H1 (cell line): ENCODE results near the gene LLGL2. TPM values are rescaled to one million over a fixed set of nuclear protein-coding genes. Genes with fewer than 3 reads are reported as not detected.
A peak's percentile ranks its signal among the peaks of the same experiment; 100 is the strongest.

ENCODE experiments used
- CTCF ChIA-PET: fragments of 300-600 bp; sonication (Branson Sonifier 250); formaldehyde crosslinking; loops from one replicate; lab custom pipeline; 2021; ENCODE audit not compliant: partially characterized antibody; lab: Charles Lee
- POLR2A ChIA-PET: fragments of 300-600 bp; sonication (Branson Sonifier 250); formaldehyde crosslinking; loops from one replicate; lab custom pipeline; 2021; ENCODE audit warnings: inconsistent platforms; ENCODE audit not compliant: partially characterized antibody; lab: Charles Lee
- DNase-seq, 2 experiments: peaks; one replicate each; pipeline versions ENCODE4 v3.0.0 to v3.0.0-alpha.2; 2010 to 2022; ENCODE audit warnings: low spot score in 2 of 2, low read depth in 1 of 2, mixed read lengths in 1 of 2
- FAIRE-seq: peaks from 2 replicates; lab custom pipeline; 2011; peaks lifted over from hg19 to GRCh38; lab: Jason Lieb, UNC
- H2AFZ ChIP-seq: 2 replicates; pipeline ENCODE4 v1.8.1; 2012; ENCODE audit warnings: low read length, inconsistent platforms
- H2AK5ac ChIP-seq: 2 replicates; pipeline ENCODE4 v1.6.1; 2013; ENCODE audit warnings: low read depth, low read length
- H2BK120ac ChIP-seq: replicated peaks from 2 replicates; pipeline ENCODE3; 2013; ENCODE audit warnings: low read depth, low read length, inconsistent platforms
- H2BK12ac ChIP-seq: 2 replicates; pipeline ENCODE4 v1.6.1; 2013; ENCODE audit warnings: low read depth, low read length
- H2BK15ac ChIP-seq: 2 replicates; pipeline ENCODE4 v1.6.1; 2013; ENCODE audit warnings: low read length
- H2BK20ac ChIP-seq: 2 replicates; pipeline ENCODE4 v1.6.1; 2013; ENCODE audit warnings: low read length
- H2BK5ac ChIP-seq: 2 replicates; pipeline ENCODE4 v1.6.1; 2013; ENCODE audit warnings: low read depth, low read length
- H3K14ac ChIP-seq: 2 replicates; pipeline ENCODE4 v1.6.1; 2013; ENCODE audit warnings: inconsistent platforms; ENCODE audit not compliant: insufficient read length
- H3K18ac ChIP-seq: 2 replicates; pipeline ENCODE4 v1.6.1; 2013; ENCODE audit warnings: low read length; ENCODE audit errors: extremely low read depth
- H3K23ac ChIP-seq: 2 replicates; pipeline ENCODE4 v1.6.1; 2013; ENCODE audit warnings: inconsistent platforms; ENCODE audit not compliant: insufficient read length
- H3K23me2 ChIP-seq: 2 replicates; pipeline ENCODE4 v1.6.1; 2013; ENCODE audit warnings: low read depth, low read length
- H3K27ac ChIP-seq: 2 replicates; pipeline ENCODE4 v1.6.1; 2011; ENCODE audit warnings: low read depth, low read length, inconsistent platforms
- H3K27me3 ChIP-seq, 4 experiments: replicated peaks in 1 of 4; 1 replicate in 1 of 4; 2 replicates in 3 of 4; pipeline versions ENCODE4 v1.6.1 to v1.8.1; 2011 to 2013; ENCODE audit warnings: low read length in 3 of 4, mild to moderate bottlenecking in 3 of 4, inconsistent platforms in 2 of 4, mixed read lengths in 2 of 4, moderate library complexity in 1 of 4; ENCODE audit not compliant: control insufficient read depth in 3 of 4, insufficient read depth in 3 of 4; ENCODE audit errors: extremely low read depth in 1 of 4
- H3K36me3 ChIP-seq, 4 experiments: 2 replicates each; pipeline versions ENCODE4 v1.6.1 to v1.8.1; 2011 to 2013; ENCODE audit warnings: mild to moderate bottlenecking in 4 of 4, low read length in 3 of 4, moderate library complexity in 2 of 4, control low read depth in 1 of 4, inconsistent platforms in 1 of 4; ENCODE audit not compliant: insufficient read depth in 4 of 4, control insufficient read depth in 2 of 4
- H3K4ac ChIP-seq: replicated peaks from 2 replicates; pipeline ENCODE3; 2013; ENCODE audit warnings: low read length, low read depth, mixed read lengths, inconsistent platforms; ENCODE audit not compliant: insufficient read length
- H3K4me1 ChIP-seq, 4 experiments: replicated peaks in 1 of 4; 1 replicate in 1 of 4; 2 replicates in 3 of 4; pipeline versions ENCODE4 v1.6.1 to v1.8.1; 2011 to 2013; ENCODE audit warnings: low read length in 3 of 4, inconsistent platforms in 2 of 4, mixed read lengths in 1 of 4; ENCODE audit not compliant: insufficient read depth in 4 of 4, control insufficient read depth in 3 of 4
- H3K4me2 ChIP-seq, 2 experiments: 2 replicates each; pipeline versions ENCODE4 v1.6.1 to v1.8.1; 2011 to 2013; ENCODE audit warnings: low read depth in 2 of 2, low read length in 2 of 2, control low read depth in 1 of 2, inconsistent platforms in 1 of 2, mild to moderate bottlenecking in 1 of 2; ENCODE audit not compliant: insufficient read depth in 1 of 2
- H3K4me3 ChIP-seq, 4 experiments: fragments of 200-600, 300-600 bp in 1 of 4; sonication (generic), shearing (Covaris generic), sonication (Bioruptor Twin) in 1 of 4; 2 replicates each; pipeline versions ENCODE4 v1.5.1 to v1.8.1; 2011 to 2016; ENCODE audit warnings: low read length in 4 of 4, low read depth in 3 of 4, control low read depth in 2 of 4, inconsistent platforms in 2 of 4, mild to moderate bottlenecking in 2 of 4, mixed read lengths in 1 of 4, moderate library complexity in 1 of 4; ENCODE audit not compliant: insufficient read depth in 2 of 4; ENCODE audit errors: extremely low read depth in 1 of 4
- H3K56ac ChIP-seq: replicated peaks from 2 replicates; pipeline ENCODE3; 2013; ENCODE audit warnings: low read depth, mild to moderate bottlenecking, mixed read lengths, low read length, inconsistent platforms; ENCODE audit not compliant: insufficient read length
- H3K79me1 ChIP-seq: 2 replicates; pipeline ENCODE4 v1.6.1; 2013; ENCODE audit warnings: low read depth, low read length, control low read depth
- H3K79me2 ChIP-seq, 2 experiments: 2 replicates each; pipeline versions ENCODE4 v1.6.1 to v1.8.1; 2012 to 2013; ENCODE audit warnings: low read length in 2 of 2, mild to moderate bottlenecking in 2 of 2, inconsistent platforms in 1 of 2; ENCODE audit not compliant: insufficient read depth in 2 of 2, control insufficient read depth in 1 of 2
- H3K9ac ChIP-seq, 4 experiments: replicated peaks in 1 of 4; 1 replicate in 1 of 4; 2 replicates in 3 of 4; pipeline versions ENCODE4 v1.6.1 to v1.8.1; 2011 to 2013; ENCODE audit warnings: low read depth in 3 of 4, low read length in 3 of 4, control low read depth in 2 of 4, mild to moderate bottlenecking in 2 of 4, moderate library complexity in 2 of 4, inconsistent platforms in 1 of 4; ENCODE audit errors: extremely low read depth in 1 of 4
- H3K9me3 ChIP-seq, 2 experiments: 2 replicates each; pipeline versions ENCODE4 v1.6.1 to v1.8.1; 2012 to 2013; ENCODE audit warnings: mild to moderate bottlenecking in 2 of 2, moderate library complexity in 2 of 2, control low read depth in 1 of 2, inconsistent platforms in 1 of 2, low read depth in 1 of 2, low read length in 1 of 2, mixed read lengths in 1 of 2; ENCODE audit not compliant: insufficient read depth in 2 of 2
- H4K20me1 ChIP-seq, 2 experiments: replicated peaks in 1 of 2; 2 replicates each; pipeline versions ENCODE3 to v1.8.1; 2011 to 2013; ENCODE audit warnings: inconsistent platforms in 2 of 2, low read length in 2 of 2, mild to moderate bottlenecking in 1 of 2; ENCODE audit not compliant: insufficient read depth in 2 of 2, control insufficient read depth in 1 of 2
- H4K5ac ChIP-seq: 2 replicates; pipeline ENCODE4 v1.6.1; 2013; ENCODE audit warnings: low read length, low read depth, mixed read lengths, inconsistent platforms; ENCODE audit not compliant: insufficient read length
- H4K8ac ChIP-seq: 2 replicates; pipeline ENCODE4 v1.8.0; 2013; ENCODE audit warnings: mild to moderate bottlenecking, moderate library complexity, low read length, inconsistent platforms; ENCODE audit not compliant: insufficient read depth; ENCODE audit errors: extremely low read depth
- H4K91ac ChIP-seq: replicated peaks from 2 replicates; pipeline ENCODE3; 2013; ENCODE audit warnings: low read length, mixed read lengths, inconsistent platforms; ENCODE audit not compliant: insufficient read length
- CTBP2 ChIP-seq: IDR thresholded peaks from 2 replicates; pipeline ENCODE4 v1.7.0; 2011; ENCODE audit warnings: borderline replicate concordance, mild to moderate bottlenecking, moderate library complexity, mixed read lengths, low read length; ENCODE audit not compliant: insufficient read depth, insufficient read length
- SP2 ChIP-seq: IDR thresholded peaks from 2 replicates; pipeline ENCODE4 v1.6.1; 2012; ENCODE audit warnings: mild to moderate bottlenecking, low read length, inconsistent platforms
- WGBS, 2 experiments: shearing (Covaris generic) in 1 of 2; methylation state at CpG; one replicate each; pipeline versions ENCODE4 v1.1.6 to v1.1.7; 2013 to 2015; ENCODE audit warnings: low lambda C conversion rate in 2 of 2, mixed read lengths in 2 of 2, inconsistent platforms in 1 of 2, low coverage in 1 of 2, missing lambda C conversion rate in 1 of 2; ENCODE audit not compliant: insufficient replicate concordance in 2 of 2, insufficient coverage in 1 of 2, insufficient read length in 1 of 2; ENCODE audit errors: extremely low coverage in 1 of 2, missing lambda C conversion rate in 1 of 2; 5-methylcytosine and 5-hydroxymethylcytosine counted together
- polyA plus RNA-seq, 7 experiments: library from polyadenylated mRNA; depleted of rRNA in 3 of 7; stranded (reverse) in 5 of 7; unstranded in 2 of 7; fragments of >200 nt in 5 of 7; fragments of 200-250 nt in 2 of 7; gene quantifications; 1 replicate in 5 of 7; 2 replicates in 1 of 7; 4 replicates in 1 of 7; pipeline versions ENCODE4 v1.2.1 to v1.2.3, GENCODE V29; 2011 to 2013; ENCODE audit warnings: missing spikeins in 2 of 7, mixed read lengths in 2 of 7
- total RNA-seq: library from RNA; stranded (reverse); fragmentation: NEBNext Ultra II Directional; extraction: Animal tissue kit (Norgen Biotek cat#: 25700); gene quantifications from 2 replicates; pipeline ENCODE4 v1.2.1, GENCODE V29; 2021

LLGL2 gene
- total and polyA plus RNA-seq, 2 of the 8 experiments (the other 6 are each of a cell fraction or from before 2014, with no cell fraction given) = 64.5 to 77.1 TPM

- H3K18ac ChIP-seq = no peak overlapping the region
- peaks cover 0 to 9% (median 3%) of the 10 kb centered on the region in 4 experiments; a peak in 5 of 7 replicates for H3K4me1 ChIP-seq
- H3K14ac ChIP-seq = no peak overlapping the region
- peaks cover 0 to 19% (median 5%) of the 10 kb centered on the region in 4 experiments; a peak in 4 of 7 replicates for H3K27me3 ChIP-seq
- H3K23me2 ChIP-seq = peaks cover 14% of the 10 kb centered on the region; the same call in 1 of the 2 replicates
- H3K79me1 ChIP-seq = no peaks in the 10 kb centered on the region
- H3K4ac ChIP-seq = no peak overlapping the region
- FAIRE-seq = no peak
- H4K91ac ChIP-seq = no peak overlapping the region
- no peak overlapping the region for H2BK20ac ChIP-seq
- ChIA-PET CTCF (interaction anchor here (0.6 to 59.2 kb wide), 24 partner anchors 9 to 1546 kb away, joined by 3 to 2200 read pairs (median 3); partner anchors contain the start of genes RECQL5, SAP30BP, SMIM5 and TSEN54), POLR2A (interaction anchor here (0.5 to 2.4 kb wide), 6 partner anchors 9 to 190 kb away, joined by 3 to 7 read pairs (median 4); partner anchors contain the start of genes SMIM5 and TSEN54)
- no peak overlapping the region; the same call in 1 of the 2 replicates for H4K8ac ChIP-seq
- no peak overlapping the region for H3K9ac ChIP-seq
- H2AK5ac ChIP-seq = no peak overlapping the region; the same call in 1 of the 2 replicates
- peak overlapping the region in 1 of 4 experiments; percentile 67; a peak in 1 of 8 replicates for H3K4me3 ChIP-seq
- no peak overlapping the region for H2BK5ac ChIP-seq
- no peak overlapping the region for H3K23ac ChIP-seq
- WGBS, 2 experiments = 83% methylated on average over 8 of the region's 8 CpGs; no CpG with 5 or more reads in 1 of the 2 experiments
- no peak overlapping the region for H2AFZ ChIP-seq
- H3K9me3 ChIP-seq = no peaks in the 10 kb centered on the region
- H2BK15ac ChIP-seq = no peak overlapping the region
- no peak overlapping the region for H2BK12ac ChIP-seq
- peaks cover 0 to under 1% of the 10 kb centered on the region in 2 experiments for H4K20me1 ChIP-seq
- no peak overlapping the region for H2BK120ac ChIP-seq
- no peak overlapping the region for H3K27ac ChIP-seq
- H3K56ac ChIP-seq = no peak overlapping the region
- no peaks in the 10 kb centered on the region for H3K36me3 ChIP-seq
- H3K4me2 ChIP-seq = peak overlapping the region in 1 of 2 experiments; percentile 80; a peak in 1 of 4 replicates
- H4K5ac ChIP-seq = no peak overlapping the region
- no peak for DNase-seq
- H3K79me2 ChIP-seq = no peaks in the 10 kb centered on the region
- TF ChIP-seq SP2 (no peak), CTBP2 (no peak)
Measured at GRCh38 chr17:75590314-75590761, 64.8 kb downstream of the LLGL2 start.
